GM12864 (cell line): ENCODE measurements around the gene SLC46A1.

Experiments used
- DNase-seq: peaks from one replicate; pipeline ENCODE4 v3.0.0-alpha.2; 2011; ENCODE audit warnings: low read depth
- H3K4me3 ChIP-seq: 2 replicates; pipeline ENCODE4 v1.5.1; 2011; ENCODE audit warnings: mild to moderate bottlenecking, low read depth, low read length, control low read depth
- TF ChIP-seq, protein P1 (sequence below): IDR thresholded peaks from 2 replicates; pipeline ENCODE4 v1.5.1; 2011; ENCODE audit warnings: low read depth, mild to moderate bottlenecking, moderate library complexity, low read length, control low read depth, inconsistent platforms; ENCODE audit errors: missing control alignments

Gene SLC46A1

GRCh38 chr17:28402844-28403243 is 3.2 kb downstream of the SLC46A1 start:
- DNase-seq = no peak
- TF ChIP-seq, protein P1, sequence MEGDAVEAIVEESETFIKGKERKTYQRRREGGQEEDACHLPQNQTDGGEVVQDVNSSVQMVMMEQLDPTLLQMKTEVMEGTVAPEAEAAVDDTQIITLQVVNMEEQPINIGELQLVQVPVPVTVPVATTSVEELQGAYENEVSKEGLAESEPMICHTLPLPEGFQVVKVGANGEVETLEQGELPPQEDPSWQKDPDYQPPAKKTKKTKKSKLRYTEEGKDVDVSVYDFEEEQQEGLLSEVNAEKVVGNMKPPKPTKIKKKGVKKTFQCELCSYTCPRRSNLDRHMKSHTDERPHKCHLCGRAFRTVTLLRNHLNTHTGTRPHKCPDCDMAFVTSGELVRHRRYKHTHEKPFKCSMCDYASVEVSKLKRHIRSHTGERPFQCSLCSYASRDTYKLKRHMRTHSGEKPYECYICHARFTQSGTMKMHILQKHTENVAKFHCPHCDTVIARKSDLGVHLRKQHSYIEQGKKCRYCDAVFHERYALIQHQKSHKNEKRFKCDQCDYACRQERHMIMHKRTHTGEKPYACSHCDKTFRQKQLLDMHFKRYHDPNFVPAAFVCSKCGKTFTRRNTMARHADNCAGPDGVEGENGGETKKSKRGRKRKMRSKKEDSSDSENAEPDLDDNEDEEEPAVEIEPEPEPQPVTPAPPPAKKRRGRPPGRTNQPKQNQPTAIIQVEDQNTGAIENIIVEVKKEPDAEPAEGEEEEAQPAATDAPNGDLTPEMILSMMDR = no peak
- H3K4me3 ChIP-seq = no peak overlapping the region

DNA sequence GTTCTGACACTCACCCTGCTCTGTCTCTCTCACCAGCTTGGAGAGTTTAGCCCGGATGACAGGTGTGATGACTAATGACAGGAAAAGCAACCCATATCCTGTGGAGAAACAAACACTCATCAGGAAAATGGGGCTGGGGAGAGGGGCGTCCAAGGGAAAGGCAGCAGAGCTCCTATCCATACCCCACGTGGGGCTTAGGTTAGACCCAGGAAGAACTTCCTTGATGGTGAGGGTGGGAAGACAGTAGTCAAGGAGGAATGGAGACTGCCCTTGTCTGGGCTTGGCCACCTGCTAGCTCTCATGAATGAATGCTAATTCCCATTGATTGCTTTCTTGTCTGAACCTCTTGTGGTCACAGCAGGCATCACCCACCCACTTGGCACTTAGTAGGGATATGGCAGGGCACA is 3.8 kb downstream of the SLC46A1 start:
- TF ChIP-seq, protein P1 = no peak
- H3K4me3 ChIP-seq = no peak overlapping the region
- no peak for DNase-seq

- H3K4me3 ChIP-seq = no peak overlapping the region
- TF ChIP-seq, protein P1 = no peak
- no peak for DNase-seq
Measured at GRCh38 chr17:28399808-28400207, 6.2 kb downstream of the SLC46A1 start.

- H3K4me3 ChIP-seq = no peak overlapping the region
- TF ChIP-seq, protein P1 = no peak
- no peak for DNase-seq
Measured at GRCh38 chr17:28398280-28398981, 7.6 kb downstream of the SLC46A1 start.

- no peak for DNase-seq
- TF ChIP-seq, protein P1 = no peak
- H3K4me3 ChIP-seq = no peak overlapping the region
Measured at GRCh38 chr17:28397687-28398279, 8.2 kb downstream of the SLC46A1 start.

DNA sequence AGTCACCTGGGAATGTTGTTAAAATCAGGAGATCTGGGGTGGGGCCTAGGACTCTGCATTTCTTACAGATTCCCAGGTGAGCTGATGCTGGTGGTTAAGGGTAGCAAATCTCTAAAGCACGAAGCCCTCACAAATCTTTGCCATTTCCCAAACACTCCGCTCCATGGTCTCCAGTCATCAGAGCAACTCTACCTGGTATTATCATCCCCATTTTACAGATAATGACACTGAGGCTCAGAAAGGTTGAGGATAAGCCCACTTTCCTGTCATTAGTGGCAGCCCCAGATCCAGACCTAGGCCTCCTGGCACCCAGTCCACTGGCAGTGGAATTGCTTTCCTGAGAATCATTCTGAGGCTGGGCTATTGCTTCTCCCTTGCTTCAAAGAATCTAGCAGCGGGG is 8.7 kb downstream of the SLC46A1 start:
- no peak overlapping the region for H3K4me3 ChIP-seq
- TF ChIP-seq, protein P1 = no peak
- DNase-seq = no peak

GRCh38 chr17:28396635-28397239 is 9.3 kb downstream of the SLC46A1 start:
- TF ChIP-seq, protein P1 = no peak
- no peak for DNase-seq

More at GRCh38 chr17:28396635-28397239, 9.3 kb downstream of the SLC46A1 start:
- no peak overlapping the region for H3K4me3 ChIP-seq
